Measurements from ENCODE around the gene PACRG. TPM values are rescaled to one million over a fixed set of nuclear protein-coding genes. Genes with fewer than 3 reads are reported as not detected.

PACRG gene
- polyA plus RNA-seq, 1 donor (not counting 4 experiments of a cell fraction or from before 2014, with no cell fraction given), result 0.31 TPM

DNA sequence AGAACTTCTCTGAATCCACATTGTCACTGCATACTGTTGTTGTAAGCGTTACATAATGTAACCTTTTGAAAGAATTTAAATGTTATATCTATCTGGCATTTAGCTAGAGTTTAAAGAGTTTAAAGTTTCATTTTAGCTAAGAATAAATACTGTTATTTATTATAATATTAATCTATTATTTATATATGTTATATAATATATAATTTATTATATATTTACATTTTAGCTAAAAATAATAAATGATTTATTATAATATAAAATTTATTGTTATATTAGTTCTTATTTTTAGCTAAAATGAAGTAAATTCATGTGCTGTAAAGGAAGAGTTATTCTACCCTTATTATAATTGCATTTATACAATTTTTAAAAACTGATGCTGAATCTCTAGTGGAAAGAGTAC, 431.3 kb downstream of the PACRG start:
- Histone ChIP-seq H3K27ac (ENCODE audit: control insufficient read depth, insufficient read depth, low read length) (no peak overlapping the region), H3K9me1 (ENCODE audit: control insufficient read depth, extremely low read depth, insufficient read depth, low read length) (no peaks in the 10 kb centered on the region), H4K20me1 (ENCODE audit: control insufficient read depth, extremely low read depth, insufficient read depth, low read length) (no peaks in the 10 kb centered on the region), H3K4me3 (ENCODE audit: control insufficient read depth in 2 of 3, extremely low read depth in 1 of 3, insufficient read depth in 2 of 3, low read depth in 1 of 3, low read length in 3 of 3) (no peak overlapping the region), H3K36me3 (ENCODE audit: control insufficient read depth in 2 of 2, extremely low read depth in 1 of 2, insufficient read depth in 2 of 2, low read length in 2 of 2) (no peaks in the 10 kb centered on the region), H3K4me2 (ENCODE audit: control insufficient read depth, extremely low read depth, insufficient read depth, low read depth, low read length) (no peak overlapping the region), H3K79me2 (ENCODE audit: control insufficient read depth, insufficient read depth, low read length) (no peaks in the 10 kb centered on the region), H3K27me3 (ENCODE audit: control insufficient read depth, extremely low read depth, insufficient read depth, low read length) (no peaks in the 10 kb centered on the region), H2AFZ (ENCODE audit: control insufficient read depth, low read length) (no peak overlapping the region), H3K9me3 (ENCODE audit: control insufficient read depth, low read depth, low read length) (no peaks in the 10 kb centered on the region), H3K9ac (ENCODE audit: control insufficient read depth, extremely low read depth, insufficient read depth, low read length) (no peak overlapping the region), H3K4me1 (ENCODE audit: control insufficient read depth, extremely low read depth, insufficient read depth, low read length) (no peaks in the 10 kb centered on the region)
- no peak for DNase-seq (ENCODE audit: low read depth, low spot score)
- no peak for FAIRE-seq
- dilution Hi-C loops (cut with MboI; ENCODE audit: extremely low pct_ligation_motif_present, low sequenced_read_pairs), result no loop called here
- no peak for TF ChIP-seq EZH2 (IDR thresholded peaks at IDR 0.05; ENCODE audit: low read length)
- TF ChIP-seq, protein P1, sequence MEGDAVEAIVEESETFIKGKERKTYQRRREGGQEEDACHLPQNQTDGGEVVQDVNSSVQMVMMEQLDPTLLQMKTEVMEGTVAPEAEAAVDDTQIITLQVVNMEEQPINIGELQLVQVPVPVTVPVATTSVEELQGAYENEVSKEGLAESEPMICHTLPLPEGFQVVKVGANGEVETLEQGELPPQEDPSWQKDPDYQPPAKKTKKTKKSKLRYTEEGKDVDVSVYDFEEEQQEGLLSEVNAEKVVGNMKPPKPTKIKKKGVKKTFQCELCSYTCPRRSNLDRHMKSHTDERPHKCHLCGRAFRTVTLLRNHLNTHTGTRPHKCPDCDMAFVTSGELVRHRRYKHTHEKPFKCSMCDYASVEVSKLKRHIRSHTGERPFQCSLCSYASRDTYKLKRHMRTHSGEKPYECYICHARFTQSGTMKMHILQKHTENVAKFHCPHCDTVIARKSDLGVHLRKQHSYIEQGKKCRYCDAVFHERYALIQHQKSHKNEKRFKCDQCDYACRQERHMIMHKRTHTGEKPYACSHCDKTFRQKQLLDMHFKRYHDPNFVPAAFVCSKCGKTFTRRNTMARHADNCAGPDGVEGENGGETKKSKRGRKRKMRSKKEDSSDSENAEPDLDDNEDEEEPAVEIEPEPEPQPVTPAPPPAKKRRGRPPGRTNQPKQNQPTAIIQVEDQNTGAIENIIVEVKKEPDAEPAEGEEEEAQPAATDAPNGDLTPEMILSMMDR (optimal IDR thresholded peaks at IDR 0.05 in 1 of 3, IDR thresholded peaks at IDR 0.05 in 1 of 3, conservative IDR thresholded peaks at IDR 0.05 in 1 of 3; ENCODE audit: extremely low read depth in 1 of 3, insufficient read depth in 2 of 3, low read length in 3 of 3), result no peak

- H3K27me3 ChIP-seq (ENCODE audit: control insufficient read depth, extremely low read depth, insufficient read depth, low read length), result no peaks in the 10 kb centered on the region
- dilution Hi-C loops (cut with MboI; ENCODE audit: extremely low pct_ligation_motif_present, low sequenced_read_pairs), result no loop called here
- FAIRE-seq, result no peak
These were observed 431.9 kb downstream of the PACRG start for GRCh38 chr6:163159689-163160088.

More at GRCh38 chr6:163159689-163160088, 431.9 kb downstream of the PACRG start:
- Histone ChIP-seq H4K20me1 (ENCODE audit: control insufficient read depth, extremely low read depth, insufficient read depth, low read length) (no peaks in the 10 kb centered on the region), H3K27ac (ENCODE audit: control insufficient read depth, insufficient read depth, low read length) (no peak overlapping the region), H2AFZ (ENCODE audit: control insufficient read depth, low read length) (no peak overlapping the region), H3K36me3 (ENCODE audit: control insufficient read depth in 2 of 2, extremely low read depth in 1 of 2, insufficient read depth in 2 of 2, low read length in 2 of 2) (no peaks in the 10 kb centered on the region), H3K79me2 (ENCODE audit: control insufficient read depth, insufficient read depth, low read length) (no peaks in the 10 kb centered on the region), H3K9me1 (ENCODE audit: control insufficient read depth, extremely low read depth, insufficient read depth, low read length) (no peaks in the 10 kb centered on the region), H3K4me2 (ENCODE audit: control insufficient read depth, extremely low read depth, insufficient read depth, low read depth, low read length) (no peak overlapping the region), H3K4me3 (ENCODE audit: control insufficient read depth in 2 of 3, extremely low read depth in 1 of 3, insufficient read depth in 2 of 3, low read depth in 1 of 3, low read length in 3 of 3) (no peak overlapping the region), H3K9me3 (ENCODE audit: control insufficient read depth, low read depth, low read length) (no peaks in the 10 kb centered on the region), H3K4me1 (ENCODE audit: control insufficient read depth, extremely low read depth, insufficient read depth, low read length) (no peaks in the 10 kb centered on the region), H3K9ac (ENCODE audit: control insufficient read depth, extremely low read depth, insufficient read depth, low read length) (no peak overlapping the region)
- TF ChIP-seq, protein P1 (optimal IDR thresholded peaks at IDR 0.05 in 1 of 3, IDR thresholded peaks at IDR 0.05 in 1 of 3, conservative IDR thresholded peaks at IDR 0.05 in 1 of 3; ENCODE audit: extremely low read depth in 1 of 3, insufficient read depth in 2 of 3, low read length in 3 of 3), result no peak
- TF ChIP-seq EZH2 (IDR thresholded peaks at IDR 0.05; ENCODE audit: low read length), result no peak
- DNase-seq (ENCODE audit: low read depth, low spot score), result no peak
